ENCODE measurements around the gene RBMX.

DNA sequence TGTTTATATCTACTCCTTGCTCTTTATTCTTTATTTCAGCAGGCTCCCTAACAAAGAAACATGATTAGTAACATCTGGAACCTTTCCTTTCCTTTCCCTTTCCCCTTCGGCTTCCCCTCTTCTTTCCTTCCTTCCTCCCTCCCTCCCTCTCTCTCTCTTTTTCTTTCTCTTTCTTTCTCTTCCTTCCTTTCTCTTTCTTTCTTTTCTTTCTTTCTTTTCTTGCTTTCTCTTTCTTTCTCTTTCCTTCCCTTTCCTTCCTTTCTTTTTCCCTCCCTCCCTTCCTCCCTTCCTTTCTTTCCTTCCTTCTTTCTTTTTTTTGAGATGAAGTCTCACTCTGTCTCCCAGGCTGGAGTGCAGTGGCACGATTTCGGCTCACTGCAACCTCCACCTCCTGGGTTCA lies 30.7 kb upstream of the RBMX start:
- TF ChIP-seq, protein P1, sequence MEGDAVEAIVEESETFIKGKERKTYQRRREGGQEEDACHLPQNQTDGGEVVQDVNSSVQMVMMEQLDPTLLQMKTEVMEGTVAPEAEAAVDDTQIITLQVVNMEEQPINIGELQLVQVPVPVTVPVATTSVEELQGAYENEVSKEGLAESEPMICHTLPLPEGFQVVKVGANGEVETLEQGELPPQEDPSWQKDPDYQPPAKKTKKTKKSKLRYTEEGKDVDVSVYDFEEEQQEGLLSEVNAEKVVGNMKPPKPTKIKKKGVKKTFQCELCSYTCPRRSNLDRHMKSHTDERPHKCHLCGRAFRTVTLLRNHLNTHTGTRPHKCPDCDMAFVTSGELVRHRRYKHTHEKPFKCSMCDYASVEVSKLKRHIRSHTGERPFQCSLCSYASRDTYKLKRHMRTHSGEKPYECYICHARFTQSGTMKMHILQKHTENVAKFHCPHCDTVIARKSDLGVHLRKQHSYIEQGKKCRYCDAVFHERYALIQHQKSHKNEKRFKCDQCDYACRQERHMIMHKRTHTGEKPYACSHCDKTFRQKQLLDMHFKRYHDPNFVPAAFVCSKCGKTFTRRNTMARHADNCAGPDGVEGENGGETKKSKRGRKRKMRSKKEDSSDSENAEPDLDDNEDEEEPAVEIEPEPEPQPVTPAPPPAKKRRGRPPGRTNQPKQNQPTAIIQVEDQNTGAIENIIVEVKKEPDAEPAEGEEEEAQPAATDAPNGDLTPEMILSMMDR (IDR thresholded peaks at IDR 0.05; ENCODE audit: low read depth, low read length) = no peak
- TF ChIP-seq POLR2A (IDR thresholded peaks at IDR 0.05; ENCODE audit: extremely low read depth, insufficient read length) = no peak
